ENCODE measurements around the gene PAX4.

PAX4 gene

GRCh38 chr7:127628445-127628844 lies 10.5 kb upstream of the PAX4 start:
- no peak for DNase-seq

- DNase-seq: no peak
These were observed 7.4 kb upstream of the PAX4 start for GRCh38 chr7:127625331-127625730.

GRCh38 chr7:127620406-127621233 lies 2.7 kb upstream of the PAX4 start:
- no peak for DNase-seq

- no peak for DNase-seq
These were observed 1.9 kb upstream of the PAX4 start for GRCh38 chr7:127619681-127620405.

GRCh38 chr7:127618775-127619174 lies 833 bp upstream of the PAX4 start:
- DNase-seq: no peak

- DNase-seq: no peak
These were observed 1.2 kb downstream of the PAX4 start for GRCh38 chr7:127616724-127617123.

GRCh38 chr7:127612263-127612662 lies 5.7 kb downstream of the PAX4 start:
- DNase-seq: no peak

- no peak for DNase-seq
These were observed 8.6 kb downstream of the PAX4 start for GRCh38 chr7:127609297-127609696.

- DNase-seq: no peak
These were observed 9.5 kb downstream of the PAX4 start for GRCh38 chr7:127608446-127608845.

- no peak for DNase-seq
These were observed 17.1 kb downstream of the PAX4 start for GRCh38 chr7:127600885-127601284.

GRCh38 chr7:127598318-127598717 lies 19.6 kb downstream of the PAX4 start:
- no peak for DNase-seq

GRCh38 chr7:127595737-127596136 lies 22.2 kb downstream of the PAX4 start:
- no peak for DNase-seq

- no peak for DNase-seq
These were observed 23.5 kb downstream of the PAX4 start for GRCh38 chr7:127594490-127594889.

GRCh38 chr7:127592550-127592949 lies 25.4 kb downstream of the PAX4 start:
- no peak for DNase-seq

- DNase-seq: no peak
These were observed 26.4 kb downstream of the PAX4 start for GRCh38 chr7:127591591-127591990.

GRCh38 chr7:127591189-127591588 lies 26.8 kb downstream of the PAX4 start:
- DNase-seq: no peak

GRCh38 chr7:127589896-127590295 lies 28.0 kb downstream of the PAX4 start:
- no peak for DNase-seq

GRCh38 chr7:127588697-127589482 lies 29.1 kb downstream of the PAX4 start:
- DNase-seq: peak; percentile 56

- DNase-seq: peak; percentile 48
These were observed 29.8 kb downstream of the PAX4 start, which contains the start of gene ARF5 for GRCh38 chr7:127588019-127588696. ARF5 (plus strand) TSS chr7:127588411; CDS start chr7:127588499, 88 bp downstream.

- DNase-seq: no peak
These were observed 30.3 kb downstream of the PAX4 start for GRCh38 chr7:127587663-127588018.

GRCh38 chr7:127586346-127586745 lies 31.6 kb downstream of the PAX4 start:
- no peak for DNase-seq

GRCh38 chr7:127585044-127585953 lies 32.6 kb downstream of the PAX4 start, which contains the start of gene GCC1:
GCC1 (minus strand) TSS chr7:127585596; CDS start chr7:127585182, 414 bp downstream.
- DNase-seq: peak; percentile 62
